GM12878 (cell line): ENCODE measurements around the gene SKOR2. TPM values are rescaled to one million over a fixed set of nuclear protein-coding genes. Genes with fewer than 3 reads are reported as not detected.
A peak's percentile ranks its signal among the peaks of the same experiment; 100 is the strongest.

ENCODE experiments used
- ATAC-seq: fragments of 200-7000 bp; cut with Tn5 transposase; 3 replicates; pipeline ENCODE4 v1.9.1; 2020; ENCODE audit warnings: mild to moderate bottlenecking, moderate library complexity
- BruUV-seq: library from RNA; stranded (reverse); fragments of 400-500 nt; replicated peaks from 2 replicates; lab custom pipeline; 2021; lab: Mats Ljungman, UMichigan
- CTCF ChIA-PET: fragments of 300-600 bp; sonication (Branson Sonifier 250); formaldehyde crosslinking; extraction: SDS; loops from one replicate; lab custom pipeline; 2021; ENCODE audit warnings: inconsistent platforms; lab: Yijun Ruan, JAX
- POLR2A ChIA-PET: fragments of 350-600 bp; formaldehyde crosslinking; extraction: SDS; loops from one replicate; lab custom pipeline; 2021; ENCODE audit warnings: inconsistent platforms; lab: Charles Lee
- RAD21 ChIA-PET: fragments of 300-600 bp; sonication (Branson Sonifier 250); formaldehyde crosslinking; loops from one replicate; lab custom pipeline; 2023; ENCODE audit warnings: antibody characterized with exemption; ENCODE audit not compliant: unreplicated experiment; lab: Charles Lee
- SMC1A ChIA-PET: fragments of 300-600 bp; sonication (Branson Sonifier 250); formaldehyde crosslinking; loops from one replicate; lab custom pipeline; 2023; ENCODE audit not compliant: unreplicated experiment, uncharacterized antibody; lab: Charles Lee
- DNase-seq: peaks from one replicate; pipeline ENCODE4 v3.0.0-alpha.2; 2011; ENCODE audit warnings: low read depth, low spot score
- FAIRE-seq: peaks from 3 replicates; lab custom pipeline; 2011; peaks lifted over from hg19 to GRCh38; lab: Jason Lieb, UNC
- H2AFZ ChIP-seq: 2 replicates; pipeline ENCODE4 v1.6.0; 2011; ENCODE audit warnings: low read depth, low read length, control low read depth; ENCODE audit not compliant: control insufficient read depth
- H3K27ac ChIP-seq: 2 replicates; pipeline ENCODE4 v1.5.1; 2011; ENCODE audit warnings: control low read depth; ENCODE audit not compliant: control insufficient read depth, insufficient read depth
- H3K27me3 ChIP-seq, 2 experiments: replicated peaks in 1 of 2; 2 replicates each; pipeline versions ENCODE4 v1.6.0 to v1.6.1; 2011; ENCODE audit warnings: low read length in 1 of 2; ENCODE audit not compliant: control insufficient read depth in 2 of 2, insufficient read depth in 2 of 2
- H3K36me3 ChIP-seq, 2 experiments: 2 replicates each; pipeline ENCODE4 v1.5.1; 2011; ENCODE audit warnings: low read length in 1 of 2; ENCODE audit not compliant: control insufficient read depth in 2 of 2, insufficient read depth in 2 of 2
- H3K4me1 ChIP-seq: 2 replicates; pipeline ENCODE4 v1.6.1; 2011; ENCODE audit warnings: mild to moderate bottlenecking, low read length, moderate library complexity, mixed read lengths; ENCODE audit not compliant: control insufficient read depth, insufficient read depth
- H3K4me2 ChIP-seq: 2 replicates; pipeline ENCODE4 v1.6.0; 2011; ENCODE audit warnings: control low read depth; ENCODE audit not compliant: control insufficient read depth, insufficient read depth
- H3K4me3 ChIP-seq: fragments of 200-600 bp; sonication (generic); 2 replicates; pipeline ENCODE4 v1.5.1; 2016
- H3K79me2 ChIP-seq: 2 replicates; pipeline ENCODE4 v1.6.0; 2011; ENCODE audit warnings: low read length; ENCODE audit not compliant: control insufficient read depth, insufficient read depth
- H3K9ac ChIP-seq: 2 replicates; pipeline ENCODE4 v1.8.0; 2011; ENCODE audit warnings: low read length, control low read depth, mixed read lengths; ENCODE audit not compliant: control insufficient read depth, insufficient read depth
- H3K9me3 ChIP-seq: replicated peaks from 3 replicates; pipeline ENCODE4 v1.5.1; 2011; ENCODE audit warnings: mild to moderate bottlenecking, low read length; ENCODE audit not compliant: control insufficient read depth, insufficient read depth
- H4K20me1 ChIP-seq: 2 replicates; pipeline ENCODE4 v1.6.0; 2011; ENCODE audit not compliant: control insufficient read depth, insufficient read depth
- ATF7 ChIP-seq: fragments of 450-650 bp; IDR thresholded peaks from 2 replicates; pipeline ENCODE4 v1.6.1; 2016; ENCODE audit warnings: low read depth, mild to moderate bottlenecking
- EED ChIP-seq: sonication (generic); IDR thresholded peaks from 2 replicates; pipeline ENCODE4 v1.6.1; 2016; ENCODE audit warnings: antibody characterized with exemption, low read depth
- KAT2A ChIP-seq: conservative IDR thresholded peaks from 2 replicates; pipeline ENCODE4 v1.6.1; 2011; ENCODE audit warnings: low read depth, low read length; ENCODE audit not compliant: control insufficient read depth
- SIX5 ChIP-seq: IDR thresholded peaks from 2 replicates; pipeline ENCODE4 v1.6.1; 2011; ENCODE audit warnings: mild to moderate bottlenecking, low read depth, low read length, moderate library complexity; ENCODE audit not compliant: severe bottlenecking
- SMC3 ChIP-seq: IDR thresholded peaks from 2 replicates; pipeline ENCODE4 v1.6.1; 2011; ENCODE audit warnings: low read length, improper control_type of control experiment, borderline replicate concordance
- ZNF384 ChIP-seq: IDR thresholded peaks from 2 replicates; pipeline ENCODE4 v1.6.1; 2012; ENCODE audit warnings: low read depth, mild to moderate bottlenecking, low read length, improper control_type of control experiment, borderline replicate concordance
- WGBS: methylation state at CpG from one replicate; pipeline ENCODE4 v1.1.6; 2016; ENCODE audit warnings: low lambda C conversion rate; ENCODE audit not compliant: insufficient replicate concordance, insufficient coverage; ENCODE audit errors: missing lambda C conversion rate; 5-methylcytosine and 5-hydroxymethylcytosine counted together
- in situ Hi-C: fragments of 300-500 bp; cut with MboI; formaldehyde crosslinking; loops from 9 replicates; pipeline ENCODE4 v1.14.3; 2018; ENCODE audit warnings: mixed read lengths
- intact Hi-C: fragments of 100-400 bp; cut with micrococcal nuclease; formaldehyde crosslinking; loops from one replicate; pipeline ENCODE4 v1.14.2; 2022; ENCODE audit not compliant: unreplicated experiment
- polyA plus RNA-seq, 11 experiments: library from polyadenylated mRNA; depleted of rRNA in 4 of 11; unstranded in 6 of 11; stranded (reverse) in 5 of 11; fragments of >200 nt; fragmentation: Nextera tagmentation in 4 of 11; fragmentation: Illumina TruSeq in 1 of 11; extraction: Ambion mirVana in 4 of 11; extraction: Trizol in 1 of 11; gene quantifications; 1 replicate in 1 of 11; 2 replicates in 10 of 11; pipeline versions ENCODE4 v1.2.1 to v1.2.3, GENCODE V29; 2011 to 2016; ENCODE audit warnings: inconsistent platforms in 2 of 11, missing spikeins in 2 of 11, low read depth in 1 of 11
- total RNA-seq, 4 experiments: library from RNA; depleted of rRNA in 3 of 4; stranded (reverse); fragments of >200 nt in 3 of 4; fragmentation: Illumina TruSeq in 1 of 4; extraction: Trizol in 1 of 4; gene quantifications; 2 replicates each; pipeline versions ENCODE4 v1.2.1 to v1.2.3, GENCODE V29; 2013 to 2021
- TF ChIP-seq, protein P1 (sequence below): fragments of 450-650 bp; IDR thresholded peaks from 2 replicates; pipeline ENCODE4 v1.6.1; 2016; ENCODE audit warnings: mild to moderate bottlenecking, moderate library complexity, borderline replicate concordance
- TF ChIP-seq, protein P2 (sequence below), 3 experiments: IDR thresholded peaks in 2 of 3; conservative IDR thresholded peaks in 1 of 3; 2 replicates each; pipeline ENCODE4 v1.5.1; 2011; ENCODE audit warnings: low read depth in 3 of 3, low read length in 3 of 3, mild to moderate bottlenecking in 3 of 3, control low read depth in 2 of 3, moderate library complexity in 2 of 3, inconsistent platforms in 1 of 3, mixed read lengths in 1 of 3; ENCODE audit not compliant: control insufficient read depth in 2 of 3, insufficient read depth in 1 of 3; ENCODE audit errors: extremely low read depth in 1 of 3
- TF ChIP-seq, protein P3 (sequence below): fragments of 450-650 bp; IDR thresholded peaks from 2 replicates; pipeline ENCODE4 v1.6.1; 2018; ENCODE audit warnings: mild to moderate bottlenecking, low read depth, moderate library complexity; ENCODE audit not compliant: partially characterized antibody
- TF ChIP-seq, protein P4 (sequence below): IDR thresholded peaks from 2 replicates; pipeline ENCODE4 v1.6.1; 2011; ENCODE audit warnings: low read depth, mild to moderate bottlenecking, low read length, moderate library complexity, borderline replicate concordance; ENCODE audit errors: extremely low read depth

SKOR2 gene
- total and polyA plus RNA-seq, 10 of the 15 experiments (the other 5 are each of a cell fraction or from before 2014, with no cell fraction given) = not detected

DNA sequence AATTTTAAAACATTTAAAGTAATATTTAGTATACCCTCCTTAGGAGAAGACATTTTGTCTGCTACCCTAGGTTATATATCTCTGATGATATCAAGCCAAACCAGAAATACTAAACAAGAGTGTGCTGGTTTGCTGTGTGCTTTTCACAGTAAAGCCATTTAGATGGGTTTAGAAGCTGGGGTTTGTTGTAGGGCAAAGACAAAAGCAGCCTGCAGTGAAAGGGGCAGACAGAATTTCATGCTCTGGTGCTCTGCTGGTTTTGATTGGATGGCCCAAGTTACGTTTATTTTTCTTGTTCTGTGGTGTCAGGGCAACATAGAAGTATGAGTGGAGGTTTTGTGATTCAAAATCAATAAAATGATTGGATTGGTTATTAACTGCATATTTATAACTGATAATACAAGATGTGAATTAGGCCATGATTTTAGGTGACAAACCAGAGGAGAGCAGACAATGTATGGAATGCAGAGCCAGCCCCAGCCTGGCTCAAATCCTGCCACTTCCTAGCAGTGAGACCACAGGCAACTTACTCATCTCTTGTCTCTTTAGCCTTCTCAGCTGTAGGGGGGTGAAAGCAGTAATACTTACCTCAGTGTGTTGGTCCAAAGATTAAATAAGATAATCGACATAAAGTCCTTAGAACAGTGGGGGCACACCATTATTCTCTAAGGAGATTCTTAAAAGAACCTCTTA lies 44.4 kb downstream of the SKOR2 start (continued):
- TF ChIP-seq, protein P1, sequence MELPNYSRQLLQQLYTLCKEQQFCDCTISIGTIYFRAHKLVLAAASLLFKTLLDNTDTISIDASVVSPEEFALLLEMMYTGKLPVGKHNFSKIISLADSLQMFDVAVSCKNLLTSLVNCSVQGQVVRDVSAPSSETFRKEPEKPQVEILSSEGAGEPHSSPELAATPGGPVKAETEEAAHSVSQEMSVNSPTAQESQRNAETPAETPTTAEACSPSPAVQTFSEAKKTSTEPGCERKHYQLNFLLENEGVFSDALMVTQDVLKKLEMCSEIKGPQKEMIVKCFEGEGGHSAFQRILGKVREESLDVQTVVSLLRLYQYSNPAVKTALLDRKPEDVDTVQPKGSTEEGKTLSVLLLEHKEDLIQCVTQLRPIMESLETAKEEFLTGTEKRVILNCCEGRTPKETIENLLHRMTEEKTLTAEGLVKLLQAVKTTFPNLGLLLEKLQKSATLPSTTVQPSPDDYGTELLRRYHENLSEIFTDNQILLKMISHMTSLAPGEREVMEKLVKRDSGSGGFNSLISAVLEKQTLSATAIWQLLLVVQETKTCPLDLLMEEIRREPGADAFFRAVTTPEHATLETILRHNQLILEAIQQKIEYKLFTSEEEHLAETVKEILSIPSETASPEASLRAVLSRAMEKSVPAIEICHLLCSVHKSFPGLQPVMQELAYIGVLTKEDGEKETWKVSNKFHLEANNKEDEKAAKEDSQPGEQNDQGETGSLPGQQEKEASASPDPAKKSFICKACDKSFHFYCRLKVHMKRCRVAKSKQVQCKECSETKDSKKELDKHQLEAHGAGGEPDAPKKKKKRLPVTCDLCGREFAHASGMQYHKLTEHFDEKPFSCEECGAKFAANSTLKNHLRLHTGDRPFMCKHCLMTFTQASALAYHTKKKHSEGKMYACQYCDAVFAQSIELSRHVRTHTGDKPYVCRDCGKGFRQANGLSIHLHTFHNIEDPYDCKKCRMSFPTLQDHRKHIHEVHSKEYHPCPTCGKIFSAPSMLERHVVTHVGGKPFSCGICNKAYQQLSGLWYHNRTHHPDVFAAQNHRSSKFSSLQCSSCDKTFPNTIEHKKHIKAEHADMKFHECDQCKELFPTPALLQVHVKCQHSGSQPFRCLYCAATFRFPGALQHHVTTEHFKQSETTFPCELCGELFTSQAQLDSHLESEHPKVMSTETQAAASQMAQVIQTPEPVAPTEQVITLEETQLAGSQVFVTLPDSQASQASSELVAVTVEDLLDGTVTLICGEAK = no peak
- TF ChIP-seq EED = no peak

DNA sequence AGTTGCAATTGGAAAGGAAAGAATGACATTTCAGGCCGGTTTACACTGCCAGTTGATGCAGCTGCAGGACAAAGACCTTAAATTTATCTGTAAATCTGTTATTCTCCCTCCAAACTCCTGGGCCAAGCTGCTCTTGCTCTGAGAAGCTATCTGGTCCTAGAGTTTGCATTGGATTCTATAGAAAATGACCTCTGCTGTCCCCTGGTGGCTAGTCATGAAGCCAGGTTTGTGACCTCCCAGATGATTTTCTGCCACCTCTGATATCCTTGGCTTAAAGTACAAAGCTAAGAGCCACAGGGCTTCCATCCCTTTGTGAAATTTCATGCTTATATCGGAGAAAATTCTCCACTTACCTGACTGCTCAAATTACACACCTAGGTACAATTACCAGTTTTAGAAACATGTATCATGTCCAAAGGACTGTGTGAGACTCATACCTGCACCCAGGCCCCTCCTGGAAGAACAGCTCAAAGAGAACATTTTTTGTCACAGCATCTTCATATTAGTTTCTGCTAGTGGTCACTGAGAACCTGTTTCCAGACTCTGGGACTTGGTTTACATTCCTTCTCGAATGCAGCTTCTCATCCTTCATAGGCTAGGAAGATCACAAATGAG lies 46.4 kb downstream of the SKOR2 start:
- Histone ChIP-seq H4K20me1 (no peaks in the 10 kb centered on the region), H3K4me1 (no peaks in the 10 kb centered on the region), H2AFZ (no peak overlapping the region), H3K27me3 (peaks cover 0 to 1% of the 10 kb centered on the region in 2 experiments; a peak in 3 of 4 replicates), H3K9me3 (no peaks in the 10 kb centered on the region), H3K4me3 (no peak overlapping the region), H3K4me2 (no peak overlapping the region), H3K79me2 (no peaks in the 10 kb centered on the region), H3K36me3 (no peaks in the 10 kb centered on the region), H3K9ac (no peak overlapping the region), H3K27ac (no peak overlapping the region)
- intact Hi-C loops (loop anchor here (1.0 kb wide), 2 partner anchors 105 to 155 kb away; no protein-coding TSS in a partner anchor), in situ Hi-C loops (loop anchor here (5.0 kb wide), 1 partner anchor 103 kb away; no protein-coding TSS in a partner anchor)
- FAIRE-seq (peak; percentile 13), DNase-seq (no peak), ATAC-seq (peak; percentile 82)
- ChIA-PET POLR2A (no interaction called here), CTCF (interaction anchor here (0.7 to 5.4 kb wide), 26 partner anchors 10 to 650 kb away, joined by 3 to 56 read pairs (median 4); partner anchors contain the start of gene HDHD2), SMC1A (interaction anchor here (0.6 to 2.4 kb wide), 19 partner anchors 10 to 158 kb away, joined by 3 to 47 read pairs (median 4); partner anchors contain the start of gene HDHD2), RAD21 (interaction anchor here (0.8 to 4.0 kb wide), 12 partner anchors 11 to 547 kb away, joined by 3 to 21 read pairs (median 4); no protein-coding TSS in a partner anchor)
- no TSS peak for BruUV-seq
- 1% methylated on average over 3 of the region's 3 CpGs for WGBS
- TF ChIP-seq, protein P2, sequence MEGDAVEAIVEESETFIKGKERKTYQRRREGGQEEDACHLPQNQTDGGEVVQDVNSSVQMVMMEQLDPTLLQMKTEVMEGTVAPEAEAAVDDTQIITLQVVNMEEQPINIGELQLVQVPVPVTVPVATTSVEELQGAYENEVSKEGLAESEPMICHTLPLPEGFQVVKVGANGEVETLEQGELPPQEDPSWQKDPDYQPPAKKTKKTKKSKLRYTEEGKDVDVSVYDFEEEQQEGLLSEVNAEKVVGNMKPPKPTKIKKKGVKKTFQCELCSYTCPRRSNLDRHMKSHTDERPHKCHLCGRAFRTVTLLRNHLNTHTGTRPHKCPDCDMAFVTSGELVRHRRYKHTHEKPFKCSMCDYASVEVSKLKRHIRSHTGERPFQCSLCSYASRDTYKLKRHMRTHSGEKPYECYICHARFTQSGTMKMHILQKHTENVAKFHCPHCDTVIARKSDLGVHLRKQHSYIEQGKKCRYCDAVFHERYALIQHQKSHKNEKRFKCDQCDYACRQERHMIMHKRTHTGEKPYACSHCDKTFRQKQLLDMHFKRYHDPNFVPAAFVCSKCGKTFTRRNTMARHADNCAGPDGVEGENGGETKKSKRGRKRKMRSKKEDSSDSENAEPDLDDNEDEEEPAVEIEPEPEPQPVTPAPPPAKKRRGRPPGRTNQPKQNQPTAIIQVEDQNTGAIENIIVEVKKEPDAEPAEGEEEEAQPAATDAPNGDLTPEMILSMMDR (IDR thresholded peaks at IDR 0.05 in 2 of 3, conservative IDR thresholded peaks at IDR 0.05 in 1 of 3; ENCODE audit: control insufficient read depth in 2 of 3, extremely low read depth in 1 of 3, insufficient read depth in 1 of 3, low read depth in 3 of 3, low read length in 3 of 3) = peak; percentile 86 to 90 (median 89)
- no peak for TF ChIP-seq SIX5
- TF ChIP-seq, protein P3, sequence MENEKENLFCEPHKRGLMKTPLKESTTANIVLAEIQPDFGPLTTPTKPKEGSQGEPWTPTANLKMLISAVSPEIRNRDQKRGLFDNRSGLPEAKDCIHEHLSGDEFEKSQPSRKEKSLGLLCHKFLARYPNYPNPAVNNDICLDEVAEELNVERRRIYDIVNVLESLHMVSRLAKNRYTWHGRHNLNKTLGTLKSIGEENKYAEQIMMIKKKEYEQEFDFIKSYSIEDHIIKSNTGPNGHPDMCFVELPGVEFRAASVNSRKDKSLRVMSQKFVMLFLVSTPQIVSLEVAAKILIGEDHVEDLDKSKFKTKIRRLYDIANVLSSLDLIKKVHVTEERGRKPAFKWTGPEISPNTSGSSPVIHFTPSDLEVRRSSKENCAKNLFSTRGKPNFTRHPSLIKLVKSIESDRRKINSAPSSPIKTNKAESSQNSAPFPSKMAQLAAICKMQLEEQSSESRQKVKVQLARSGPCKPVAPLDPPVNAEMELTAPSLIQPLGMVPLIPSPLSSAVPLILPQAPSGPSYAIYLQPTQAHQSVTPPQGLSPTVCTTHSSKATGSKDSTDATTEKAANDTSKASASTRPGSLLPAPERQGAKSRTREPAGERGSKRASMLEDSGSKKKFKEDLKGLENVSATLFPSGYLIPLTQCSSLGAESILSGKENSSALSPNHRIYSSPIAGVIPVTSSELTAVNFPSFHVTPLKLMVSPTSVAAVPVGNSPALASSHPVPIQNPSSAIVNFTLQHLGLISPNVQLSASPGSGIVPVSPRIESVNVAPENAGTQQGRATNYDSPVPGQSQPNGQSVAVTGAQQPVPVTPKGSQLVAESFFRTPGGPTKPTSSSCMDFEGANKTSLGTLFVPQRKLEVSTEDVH = no peak
- TF ChIP-seq KAT2A = no peak
- peak; percentile 96 for TF ChIP-seq SMC3
- TF ChIP-seq, protein P4, sequence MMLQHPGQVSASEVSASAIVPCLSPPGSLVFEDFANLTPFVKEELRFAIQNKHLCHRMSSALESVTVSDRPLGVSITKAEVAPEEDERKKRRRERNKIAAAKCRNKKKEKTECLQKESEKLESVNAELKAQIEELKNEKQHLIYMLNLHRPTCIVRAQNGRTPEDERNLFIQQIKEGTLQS = no peak
- no peak for TF ChIP-seq ATF7
- no peak for TF ChIP-seq ZNF384
